ELF-1 (cell line): ENCODE measurements around the gene UTS2.
A peak's percentile ranks its signal among the peaks of the same experiment; 100 is the strongest.

ENCODE experiments used
- DNase-seq: peaks from one replicate; pipeline ENCODE4 v3.0.0-alpha.2; 2016; ENCODE audit warnings: low read depth, low spot score

Gene UTS2

GRCh38 chr1:7863756-7864328 lies 11.0 kb upstream of the UTS2 start:
- DNase-seq = no peak

GRCh38 chr1:7862211-7863060 lies 9.6 kb upstream of the UTS2 start:
- no peak for DNase-seq

- no peak for DNase-seq
Measured at GRCh38 chr1:7861452-7861851, 8.6 kb upstream of the UTS2 start.

- DNase-seq = no peak
Measured at GRCh38 chr1:7860130-7860529, 7.3 kb upstream of the UTS2 start.

GRCh38 chr1:7859406-7859805 lies 6.5 kb upstream of the UTS2 start:
- DNase-seq = no peak

GRCh38 chr1:7857985-7858384 lies 5.1 kb upstream of the UTS2 start:
- DNase-seq = no peak

- no peak for DNase-seq
Measured at GRCh38 chr1:7857000-7857399, 4.1 kb upstream of the UTS2 start.

- peak; percentile 54 for DNase-seq
Measured at GRCh38 chr1:7856345-7856744, 3.5 kb upstream of the UTS2 start.

GRCh38 chr1:7853684-7854026 lies 790 bp upstream of the UTS2 start:
- DNase-seq = no peak

- no peak for DNase-seq
Measured at GRCh38 chr1:7850786-7851185, 2.1 kb downstream of the UTS2 start.

- no peak for DNase-seq
Measured at GRCh38 chr1:7847599-7847998, 5.3 kb downstream of the UTS2 start.

- no peak for DNase-seq
Measured at GRCh38 chr1:7846656-7847055, 6.2 kb downstream of the UTS2 start.

- DNase-seq = no peak
Measured at GRCh38 chr1:7845761-7846160, 7.1 kb downstream of the UTS2 start.

- no peak for DNase-seq
Measured at GRCh38 chr1:7842517-7842916, 10.3 kb downstream of the UTS2 start.

- DNase-seq = no peak
Measured at GRCh38 chr1:7839526-7839925, 13.3 kb downstream of the UTS2 start.

GRCh38 chr1:7838714-7839113 lies 14.2 kb downstream of the UTS2 start:
- DNase-seq = no peak

- no peak for DNase-seq
Measured at GRCh38 chr1:7833035-7833434, 19.8 kb downstream of the UTS2 start.

- DNase-seq = no peak
Measured at GRCh38 chr1:7831458-7831857, 21.4 kb downstream of the UTS2 start.

- DNase-seq = peak; percentile 32
Measured at GRCh38 chr1:7827126-7827955, 25.5 kb downstream of the UTS2 start.

GRCh38 chr1:7826363-7826762 lies 26.5 kb downstream of the UTS2 start:
- no peak for DNase-seq

GRCh38 chr1:7824701-7825100 lies 28.2 kb downstream of the UTS2 start:
- DNase-seq = peak; percentile 2

- DNase-seq = no peak
Measured at GRCh38 chr1:7821282-7821681, 31.6 kb downstream of the UTS2 start.
